GM18508 (cell line): Measurements from ENCODE around the gene ENTPD7.
"Not testable (repeated sequence)": the region's sequence is repeated elsewhere in the genome, so short reads cannot be mapped to it uniquely, and the experiment has no call there.

Source experiments
- ATAC-seq: cut with Tn5 transposase; IDR thresholded peaks from one replicate; pipeline ENCODE4 v1.9.1; 2021; ENCODE audit warnings: moderate number of reproducible peaks; ENCODE audit not compliant: insufficient read depth, unreplicated experiment

The ENTPD7 gene

GRCh38 chr10:99681553-99681952 is 22.2 kb downstream of the ENTPD7 start:
- no peak for ATAC-seq

- ATAC-seq: no peak
Measured at GRCh38 chr10:99682032-99682431, 22.7 kb downstream of the ENTPD7 start.

GRCh38 chr10:99682752-99683151 is 23.4 kb downstream of the ENTPD7 start:
- ATAC-seq: no peak

- ATAC-seq: peak; percentile 95
Measured at GRCh38 chr10:99685597-99685967, 26.3 kb downstream of the ENTPD7 start.

GRCh38 chr10:99689461-99689860 is 30.2 kb downstream of the ENTPD7 start:
- ATAC-seq: no peak

GRCh38 chr10:99693933-99694583 is 34.7 kb downstream of the ENTPD7 start:
- no peak for ATAC-seq

- ATAC-seq: no peak
Measured at GRCh38 chr10:99695761-99696160, 36.5 kb downstream of the ENTPD7 start.

- ATAC-seq: no peak
Measured at GRCh38 chr10:99698504-99699080, 39.3 kb downstream of the ENTPD7 start.

GRCh38 chr10:99700649-99701048 is 41.3 kb downstream of the ENTPD7 start:
- ATAC-seq: no peak

GRCh38 chr10:99708428-99709012 is 49.2 kb downstream of the ENTPD7 start:
- no peak for ATAC-seq

- ATAC-seq: peak; percentile 62
Measured at GRCh38 chr10:99709480-99710229, 50.3 kb downstream of the ENTPD7 start.

GRCh38 chr10:99711129-99711719 is 51.9 kb downstream of the ENTPD7 start:
- no peak for ATAC-seq

- ATAC-seq: no peak
Measured at GRCh38 chr10:99714446-99714845, 55.1 kb downstream of the ENTPD7 start.

- no peak for ATAC-seq
Measured at GRCh38 chr10:99720387-99720786, 61.1 kb downstream of the ENTPD7 start.

GRCh38 chr10:99730026-99730425 is 70.7 kb downstream of the ENTPD7 start:
- ATAC-seq: no peak

GRCh38 chr10:99731306-99732032 is 72.2 kb downstream of the ENTPD7 start:
- peak; percentile 14 for ATAC-seq

GRCh38 chr10:99732033-99732842 is 72.9 kb downstream of the ENTPD7 start, which contains the start of the genes COX15 and CUTC:
TSS of gene COX15 (minus strand) at chr10:99732127. CDS start at chr10:99732049, 78 bp downstream.
TSS of gene CUTC (plus strand) at chr10:99732234. CDS start at chr10:99732349, 115 bp downstream.
- ATAC-seq: peak; percentile 57

- ATAC-seq: no peak
Measured at GRCh38 chr10:99733366-99733765, 74.1 kb downstream of the ENTPD7 start.

- not testable (repeated sequence) for ATAC-seq
Measured at GRCh38 chr10:99734111-99734510, 74.8 kb downstream of the ENTPD7 start.
